ENCODE measurements around the gene GPHA2. TPM values are rescaled to one million over a fixed set of nuclear protein-coding genes. Genes with fewer than 3 reads are reported as not detected.
A peak's percentile ranks its signal among the peaks of the same experiment; 100 is the strongest.

The GPHA2 gene
- total and polyA plus RNA-seq, 10 of the 15 experiments (the other 5 are each of a cell fraction or from before 2014, with no cell fraction given), result not detected

GRCh38 chr11:64887234-64887756 is 48.4 kb downstream of the GPHA2 start:
- Histone ChIP-seq H3K79me2 (ENCODE audit: control insufficient read depth, insufficient read depth, low read length) (no peaks in the 10 kb centered on the region), H3K4me1 (ENCODE audit: control insufficient read depth, insufficient read depth, low read length) (peaks cover 12% of the 10 kb centered on the region), H3K27ac (ENCODE audit: control insufficient read depth, insufficient read depth) (no peak overlapping the region), H3K4me2 (ENCODE audit: control insufficient read depth, insufficient read depth) (peak overlapping the region; percentile 69), H3K4me3 (0 out of 2 replicates have a peak overlapping the region, but pooled peaks have one; percentile 3), H3K9ac (ENCODE audit: control insufficient read depth, insufficient read depth, low read length) (0 out of 2 replicates have a peak overlapping the region, but pooled peaks have one; percentile 18), H3K27me3 (replicated peaks in 1 of 2; ENCODE audit: control insufficient read depth in 2 of 2, insufficient read depth in 2 of 2, low read length in 1 of 2) (no peaks in the 10 kb centered on the region), H4K20me1 (ENCODE audit: control insufficient read depth, insufficient read depth) (no peaks in the 10 kb centered on the region), H3K36me3 (ENCODE audit: control insufficient read depth in 2 of 2, insufficient read depth in 2 of 2, low read length in 1 of 2) (no peaks in the 10 kb centered on the region), H2AFZ (ENCODE audit: control insufficient read depth, low read depth, low read length) (peak overlapping the region; percentile 96), H3K9me3 (replicated peaks; ENCODE audit: control insufficient read depth, insufficient read depth, low read length) (no peaks in the 10 kb centered on the region)
- WGBS (ENCODE audit: insufficient coverage, insufficient replicate concordance, low lambda C conversion rate, missing lambda C conversion rate), result 34% methylated on average over 8 of the region's 8 CpGs
- FAIRE-seq, result no peak
- in situ Hi-C loops (cut with MboI), result no loop called here
- ChIA-PET RAD21 (ENCODE audit: unreplicated experiment) (interaction anchor here (0.9 to 4.7 kb wide), 7 partner anchors 9 to 39 kb away, joined by 3 to 61 read pairs (median 6); partner anchors contain the start of gene EHD1), POLR2A (interaction anchor here (0.7 to 19.9 kb wide), 6 partner anchors 9 to 89 kb away, joined by 3 to 620 read pairs (median 6); partner anchors contain the start of gene EHD1), SMC1A (ENCODE audit: uncharacterized antibody, unreplicated experiment) (interaction anchor here (0.8 to 6.1 kb wide), 6 partner anchors 9 to 39 kb away, joined by 3 to 54 read pairs (median 4); partner anchors contain the start of gene EHD1), CTCF (interaction anchor here (0.7 to 30.0 kb wide), 5 partner anchors 10 to 127 kb away, joined by 3 to 1208 read pairs (median 19); partner anchors contain the start of genes CDC42BPG and EHD1)
- peak; percentile 6; the same call in 1 of the 3 replicates for ATAC-seq
- TF ChIP-seq E2F8 (IDR thresholded peaks at IDR 0.05; ENCODE audit: low read depth, partially characterized antibody) (no peak), SPI1 (IDR thresholded peaks at IDR 0.05; ENCODE audit: borderline replicate concordance, insufficient read depth, low read depth, low read length) (peak; percentile 27; the same call in 1 of the 2 replicates)
- no peak for DNase-seq (ENCODE audit: low read depth, low spot score)
- intact Hi-C loops (cut with micrococcal nuclease; ENCODE audit: unreplicated experiment), result no loop called here
- BruUV-seq (replicated peaks), result no TSS peak

Measured in GM12878 (cell line).